ENCODE measurements around the gene MSLN.

The MSLN gene

DNA sequence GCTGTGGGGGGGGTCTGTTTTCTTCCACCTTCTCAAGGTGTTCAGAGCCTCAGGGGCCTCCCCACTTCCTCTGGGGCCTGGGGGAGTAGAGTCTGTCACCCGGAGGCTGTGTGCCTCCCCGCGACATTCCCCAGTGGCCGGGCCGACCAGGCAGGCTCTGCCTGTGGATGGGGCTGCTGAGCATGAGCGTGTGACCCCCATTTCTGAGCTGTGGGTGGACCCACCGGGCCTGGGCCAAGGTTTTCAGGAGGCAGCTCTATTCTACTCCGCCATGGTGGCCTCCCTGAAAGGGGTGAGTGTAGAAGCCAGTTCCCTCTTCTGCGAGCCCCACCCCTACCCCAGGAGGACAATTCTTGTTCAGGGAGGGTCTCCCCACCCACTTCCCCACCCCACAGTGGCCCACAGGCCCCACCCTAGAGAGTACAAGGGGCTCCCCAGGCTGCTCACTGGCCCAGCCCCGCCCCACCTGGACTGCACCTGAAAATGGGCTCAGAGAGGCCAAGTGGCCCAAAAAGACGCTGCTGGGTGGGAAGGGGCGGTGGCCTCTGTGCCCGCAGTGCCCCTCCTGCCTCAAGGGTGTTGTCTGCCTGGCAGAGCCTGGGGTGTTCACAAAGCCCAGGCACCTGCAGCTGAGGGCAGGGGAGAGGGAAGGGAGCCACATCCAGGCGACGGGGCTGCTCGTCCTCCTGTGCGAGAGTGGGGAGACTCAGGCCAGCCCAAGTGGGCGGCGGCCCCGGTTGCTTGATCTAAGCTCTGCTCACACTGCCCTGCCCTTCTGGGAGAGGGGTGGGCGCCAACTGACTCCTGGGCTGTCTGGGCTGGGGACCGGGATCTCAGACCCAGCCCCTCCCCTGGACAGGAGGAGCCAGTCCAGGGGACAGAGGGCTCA, 1.3 kb downstream of the MSLN start:
- ChIA-PET POLR2A (ENCODE audit: low non-redundant PET) (interaction anchor here (0.8 kb wide), 1 partner anchor 26 kb away, joined by 4 read pairs; the partner anchor contains the start of gene RPUSD1), CTCF (interaction anchor here (0.5 to 1.1 kb wide), 4 partner anchors 14 to 40 kb away, joined by 3 to 6 read pairs (median 4); no protein-coding TSS in a partner anchor)
- TF ChIP-seq, protein P1, sequence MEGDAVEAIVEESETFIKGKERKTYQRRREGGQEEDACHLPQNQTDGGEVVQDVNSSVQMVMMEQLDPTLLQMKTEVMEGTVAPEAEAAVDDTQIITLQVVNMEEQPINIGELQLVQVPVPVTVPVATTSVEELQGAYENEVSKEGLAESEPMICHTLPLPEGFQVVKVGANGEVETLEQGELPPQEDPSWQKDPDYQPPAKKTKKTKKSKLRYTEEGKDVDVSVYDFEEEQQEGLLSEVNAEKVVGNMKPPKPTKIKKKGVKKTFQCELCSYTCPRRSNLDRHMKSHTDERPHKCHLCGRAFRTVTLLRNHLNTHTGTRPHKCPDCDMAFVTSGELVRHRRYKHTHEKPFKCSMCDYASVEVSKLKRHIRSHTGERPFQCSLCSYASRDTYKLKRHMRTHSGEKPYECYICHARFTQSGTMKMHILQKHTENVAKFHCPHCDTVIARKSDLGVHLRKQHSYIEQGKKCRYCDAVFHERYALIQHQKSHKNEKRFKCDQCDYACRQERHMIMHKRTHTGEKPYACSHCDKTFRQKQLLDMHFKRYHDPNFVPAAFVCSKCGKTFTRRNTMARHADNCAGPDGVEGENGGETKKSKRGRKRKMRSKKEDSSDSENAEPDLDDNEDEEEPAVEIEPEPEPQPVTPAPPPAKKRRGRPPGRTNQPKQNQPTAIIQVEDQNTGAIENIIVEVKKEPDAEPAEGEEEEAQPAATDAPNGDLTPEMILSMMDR (conservative IDR thresholded peaks at IDR 0.05; ENCODE audit: low read depth), result no peak
- peak overlapping the region; percentile 68 for H3K27ac ChIP-seq
- DNase-seq (ENCODE audit: low spot score), result no peak

DNA sequence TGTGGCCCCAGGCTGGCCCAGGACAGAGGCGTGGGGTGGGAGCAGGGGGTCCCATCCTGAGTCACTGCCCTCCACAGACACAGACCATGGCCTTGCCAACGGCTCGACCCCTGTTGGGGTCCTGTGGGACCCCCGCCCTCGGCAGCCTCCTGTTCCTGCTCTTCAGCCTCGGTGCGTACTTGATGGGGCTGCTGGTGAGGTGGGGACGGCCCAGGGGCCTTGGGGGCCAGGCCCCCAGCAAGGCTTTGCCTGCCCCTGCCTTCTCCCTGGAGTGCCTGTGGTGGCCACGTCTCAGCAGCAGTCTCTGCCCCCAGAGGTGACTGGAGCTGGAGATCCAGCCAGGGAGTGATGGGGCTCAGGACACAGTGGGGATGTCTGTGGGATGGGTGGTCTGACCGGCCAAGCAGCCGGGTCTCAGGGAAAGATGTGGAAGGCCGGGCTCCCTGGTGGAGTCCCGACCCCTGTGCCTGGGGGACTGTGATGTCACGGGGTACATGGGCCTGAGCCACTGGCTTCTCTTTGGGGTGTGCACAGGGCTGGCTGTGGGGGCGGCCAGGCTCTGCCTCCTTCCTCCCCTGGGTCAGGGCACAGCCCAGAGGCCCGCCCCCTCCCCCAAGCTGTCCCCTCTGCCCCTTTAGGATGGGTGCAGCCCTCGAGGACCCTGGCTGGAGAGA, 2.2 kb downstream of the MSLN start:
- ChIA-PET CTCF (interaction anchor here (0.9 to 1.1 kb wide), 2 partner anchors 17 to 23 kb away, joined by 5 to 6 read pairs; no protein-coding TSS in a partner anchor), POLR2A (ENCODE audit: low non-redundant PET) (no interaction called here)
- peak overlapping the region; percentile 68 for H3K27ac ChIP-seq
- TF ChIP-seq, protein P1 (conservative IDR thresholded peaks at IDR 0.05; ENCODE audit: low read depth), result no peak
- DNase-seq (ENCODE audit: low spot score), result no peak

DNA sequence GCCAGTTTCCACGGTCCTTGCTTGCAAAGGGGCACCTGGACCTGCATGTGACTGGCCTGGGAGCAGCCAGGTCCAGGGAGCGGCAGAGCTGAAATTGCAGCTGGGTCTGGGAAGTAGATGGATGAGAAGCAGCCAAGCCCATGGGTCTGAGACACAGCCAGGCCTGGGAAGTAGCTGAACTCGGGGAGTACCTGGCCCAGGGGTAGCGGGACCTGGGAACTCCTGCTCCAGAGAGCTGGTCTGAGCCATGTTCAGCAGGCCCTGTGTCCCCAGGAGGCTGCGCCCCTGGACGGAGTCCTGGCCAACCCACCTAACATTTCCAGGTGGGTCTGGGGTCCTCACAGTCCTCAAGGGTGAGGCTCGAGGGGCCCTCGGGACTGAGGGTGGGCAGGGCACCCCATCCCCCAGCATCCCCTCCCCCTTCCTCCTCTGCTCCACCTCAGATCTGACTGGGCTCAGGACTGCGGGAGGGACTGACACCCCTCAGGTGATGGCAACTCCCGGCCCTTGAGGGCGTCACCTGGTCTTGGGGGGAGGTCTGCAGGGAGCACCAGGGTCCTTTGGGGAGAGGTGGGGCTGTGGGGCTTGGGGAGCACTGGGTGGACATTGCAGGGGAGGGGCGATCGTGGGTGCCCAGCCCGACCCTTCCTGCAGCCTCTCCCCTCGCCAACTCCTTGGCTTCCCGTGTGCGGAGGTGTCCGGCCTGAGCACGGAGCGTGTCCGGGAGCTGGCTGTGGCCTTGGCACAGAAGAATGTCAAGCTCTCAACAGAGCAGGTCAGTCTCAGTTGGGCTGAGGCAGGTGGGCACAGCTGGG, 3.0 kb downstream of the MSLN start:
- DNase-seq (ENCODE audit: low spot score), result no peak
- ChIA-PET CTCF (interaction anchor here (0.5 to 0.8 kb wide), 2 partner anchors 22 to 333 kb away, joined by 3 to 5 read pairs; no protein-coding TSS in a partner anchor), POLR2A (ENCODE audit: low non-redundant PET) (no interaction called here)
- peak overlapping the region; percentile 68 for H3K27ac ChIP-seq
- TF ChIP-seq, protein P1 (conservative IDR thresholded peaks at IDR 0.05; ENCODE audit: low read depth), result no peak

DNA sequence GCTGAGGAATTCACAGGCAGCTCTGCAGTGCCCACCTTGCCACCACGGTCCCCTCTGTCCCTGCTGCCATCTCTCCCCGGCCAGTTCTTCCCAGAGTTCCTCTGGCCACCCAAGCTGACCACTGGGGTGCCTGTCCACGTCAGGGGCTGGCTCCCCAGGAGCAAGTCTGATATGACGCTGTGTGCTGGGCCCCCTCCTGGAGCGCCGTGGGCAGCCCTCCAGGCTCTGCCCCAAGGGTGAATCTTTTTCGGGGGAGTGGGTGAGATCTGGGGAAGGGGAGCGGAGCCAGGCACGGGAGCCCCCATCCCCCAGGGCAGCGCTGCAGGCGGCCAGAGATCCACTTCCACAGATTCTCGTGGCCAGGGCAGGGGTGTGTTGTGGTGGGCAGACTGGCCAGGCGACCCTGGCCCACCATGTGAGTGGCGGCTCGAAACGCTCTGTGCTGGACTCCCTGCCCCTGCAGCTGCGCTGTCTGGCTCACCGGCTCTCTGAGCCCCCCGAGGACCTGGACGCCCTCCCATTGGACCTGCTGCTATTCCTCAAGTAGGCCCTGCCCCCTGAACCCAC, 3.7 kb downstream of the MSLN start:
- H3K27ac ChIP-seq, result no peak overlapping the region
- DNase-seq (ENCODE audit: low spot score), result no peak
- TF ChIP-seq, protein P1 (conservative IDR thresholded peaks at IDR 0.05; ENCODE audit: low read depth), result no peak
- ChIA-PET POLR2A (ENCODE audit: low non-redundant PET) (no interaction called here), CTCF (no interaction called here)

DNA sequence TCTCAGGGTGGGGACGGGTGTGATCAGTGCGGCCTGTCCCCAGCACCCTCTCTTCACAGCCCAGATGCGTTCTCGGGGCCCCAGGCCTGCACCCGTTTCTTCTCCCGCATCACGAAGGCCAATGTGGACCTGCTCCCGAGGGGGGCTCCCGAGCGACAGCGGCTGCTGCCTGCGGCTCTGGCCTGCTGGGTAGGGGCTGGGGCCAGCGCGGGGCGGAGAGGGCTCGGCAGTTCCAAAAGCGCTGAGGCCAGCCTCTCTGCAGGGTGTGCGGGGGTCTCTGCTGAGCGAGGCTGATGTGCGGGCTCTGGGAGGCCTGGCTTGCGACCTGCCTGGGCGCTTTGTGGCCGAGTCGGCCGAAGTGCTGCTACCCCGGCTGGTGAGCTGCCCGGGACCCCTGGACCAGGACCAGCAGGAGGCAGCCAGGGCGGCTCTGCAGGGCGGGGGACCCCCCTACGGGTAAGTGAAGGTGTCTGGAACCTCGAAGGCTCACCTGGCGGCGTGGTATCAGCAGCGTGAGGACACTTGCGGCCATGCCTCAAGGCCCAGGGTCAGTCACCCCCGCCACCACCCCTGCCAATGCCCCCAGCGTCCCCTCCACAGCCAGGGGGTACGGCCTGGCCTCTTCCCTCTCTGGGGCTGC, 4.4 kb downstream of the MSLN start:
- TF ChIP-seq, protein P1 (conservative IDR thresholded peaks at IDR 0.05; ENCODE audit: low read depth), result no peak
- DNase-seq (ENCODE audit: low spot score), result no peak
- ChIA-PET POLR2A (ENCODE audit: low non-redundant PET) (no interaction called here), CTCF (no interaction called here)
- H3K27ac ChIP-seq, result no peak overlapping the region
